T1000 (cell line): Measurements from ENCODE around the gene CDCP2.
"Not testable (repeated sequence)": the region's sequence is repeated elsewhere in the genome, so short reads cannot be mapped to it uniquely, and the experiment has no call there.

Source experiments
- DNase-seq: peaks from one replicate; lab custom pipeline; 2025; ENCODE audit warnings: mixed read lengths; lab: John Stamatoyannopoulos, UW

The CDCP2 gene

DNA sequence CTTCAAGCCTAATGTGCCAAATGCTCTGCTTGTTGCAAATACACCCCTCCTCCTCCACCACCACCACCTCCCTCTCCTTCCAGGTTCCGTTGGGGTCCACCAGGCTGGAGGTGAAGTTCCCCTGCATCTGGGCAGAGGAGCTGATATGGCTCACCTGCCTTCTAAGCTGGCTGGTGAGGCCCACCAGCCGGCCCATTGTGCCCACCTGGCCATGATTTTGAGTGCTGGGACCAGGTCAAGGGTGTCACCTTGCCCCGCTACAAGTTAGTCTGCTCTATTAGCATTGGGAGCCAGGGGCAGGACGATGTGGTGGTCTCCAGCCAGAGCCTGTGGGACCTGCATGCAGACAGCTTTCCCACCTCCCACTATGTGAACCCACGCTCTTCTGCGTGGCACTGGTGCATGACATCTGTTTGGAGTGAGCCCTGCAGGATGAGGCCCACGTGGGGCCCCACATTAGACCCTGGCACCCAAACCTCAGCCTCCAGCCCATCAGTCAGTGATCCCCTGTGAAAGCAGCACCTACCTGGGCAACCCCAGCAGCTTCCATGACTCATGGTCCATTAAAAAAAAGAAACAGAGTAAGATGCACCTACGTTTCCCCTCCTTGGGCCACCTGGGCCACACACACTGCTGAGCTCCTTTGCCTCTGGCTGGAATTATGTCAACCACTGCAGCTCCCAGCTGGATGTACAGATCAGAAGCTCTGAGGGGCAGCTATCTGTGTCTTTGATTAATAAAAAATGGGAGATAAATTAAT is 15.6 kb upstream of the CDCP2 start:
- no peak for DNase-seq

- DNase-seq, result peak; percentile 41
Measured at GRCh38 chr1:54167422-54168139, 14.8 kb upstream of the CDCP2 start.

DNA sequence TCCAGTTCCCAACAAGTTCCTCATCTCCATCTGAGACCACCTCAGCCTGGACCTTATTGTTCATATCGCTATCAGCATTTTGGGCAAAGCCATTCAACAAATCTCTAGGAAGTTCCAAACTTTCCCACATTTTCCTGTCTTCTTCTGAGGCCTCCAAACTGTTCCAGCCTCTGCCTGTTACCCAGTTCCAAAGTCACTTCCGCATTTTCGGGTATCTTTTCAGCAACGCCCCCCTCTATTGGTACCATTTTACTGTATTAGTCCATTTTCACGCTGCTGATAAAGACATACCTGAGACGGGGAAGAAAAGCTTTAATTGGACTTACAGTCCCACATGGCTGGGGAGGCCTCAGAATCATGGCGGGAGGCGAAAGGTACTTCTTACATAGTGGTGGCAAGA is 13.6 kb upstream of the CDCP2 start:
- not testable (repeated sequence) for DNase-seq

DNA sequence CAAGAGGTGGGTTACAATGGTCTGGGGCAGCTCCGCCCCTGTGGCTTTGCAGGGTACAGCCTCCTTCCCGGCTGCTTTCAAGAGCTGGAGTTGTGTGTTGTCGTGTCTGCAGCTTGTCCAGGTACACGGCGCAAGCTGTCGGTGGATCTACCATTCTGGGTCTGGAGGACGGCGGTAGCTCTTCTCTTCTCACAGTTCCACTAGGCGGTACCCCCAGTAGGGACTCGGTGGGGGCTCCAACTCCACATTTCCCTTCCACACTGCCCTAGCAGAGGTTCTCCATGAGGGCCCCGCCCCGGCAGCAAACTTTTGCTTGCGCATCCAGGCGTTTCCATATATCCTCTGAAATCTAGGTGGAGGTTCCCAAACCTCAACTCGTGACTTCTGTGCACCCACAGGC is 12.3 kb upstream of the CDCP2 start:
- DNase-seq, result no peak

GRCh38 chr1:54163573-54163972 is 10.8 kb upstream of the CDCP2 start:
- DNase-seq, result no peak

GRCh38 chr1:54163051-54163450 is 10.3 kb upstream of the CDCP2 start:
- no peak for DNase-seq

- no peak for DNase-seq
Measured at GRCh38 chr1:54161495-54162168, 8.8 kb upstream of the CDCP2 start.

DNA sequence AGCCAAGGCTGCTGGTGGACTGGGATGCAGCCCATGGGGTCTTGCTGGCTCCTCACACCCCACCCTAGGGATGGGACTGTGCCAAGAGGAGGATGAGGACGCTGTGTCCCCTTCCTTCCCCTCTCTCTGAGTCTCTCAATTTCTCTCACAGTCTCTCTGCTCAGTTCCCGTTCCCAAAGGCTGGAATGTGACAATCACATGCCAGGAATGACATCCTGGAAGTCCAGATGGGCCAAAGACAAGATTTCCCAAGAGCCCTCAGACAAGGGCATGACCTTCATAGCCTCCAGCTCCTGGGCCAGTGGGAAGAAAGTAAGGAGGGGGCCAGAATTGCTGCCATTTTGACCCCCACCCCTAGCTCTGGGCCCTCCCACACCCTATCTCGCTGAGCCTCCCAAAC is 7.6 kb upstream of the CDCP2 start:
- DNase-seq, result no peak

DNA sequence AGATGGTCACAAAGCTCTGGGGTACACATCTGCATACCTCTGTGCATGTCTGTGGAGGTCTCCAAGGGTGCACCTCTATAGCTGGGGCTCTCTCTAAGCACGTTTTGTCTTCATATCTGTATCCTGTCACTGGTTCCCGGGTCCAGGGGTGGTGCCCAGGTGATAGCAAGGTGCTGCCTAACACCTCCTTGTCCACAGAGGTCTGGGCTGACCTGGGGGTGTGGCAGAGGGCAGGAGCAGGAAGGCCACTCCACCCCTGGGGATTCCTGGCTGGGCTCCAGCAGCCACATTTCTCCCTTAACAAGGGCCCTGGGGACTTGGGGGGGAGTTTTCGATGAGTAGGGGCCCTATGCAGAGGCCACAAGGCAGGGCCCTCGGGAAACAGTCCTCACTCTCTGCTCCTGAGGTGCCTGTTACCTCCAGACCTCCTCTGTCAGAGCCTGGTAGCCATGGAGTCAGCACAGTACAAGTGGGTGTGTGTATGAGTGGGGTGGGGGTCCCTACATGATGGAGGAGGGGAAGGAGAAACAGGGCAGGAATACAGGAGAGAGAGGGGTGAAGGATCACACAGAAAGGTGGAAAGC is 7.0 kb upstream of the CDCP2 start:
- no peak for DNase-seq

DNA sequence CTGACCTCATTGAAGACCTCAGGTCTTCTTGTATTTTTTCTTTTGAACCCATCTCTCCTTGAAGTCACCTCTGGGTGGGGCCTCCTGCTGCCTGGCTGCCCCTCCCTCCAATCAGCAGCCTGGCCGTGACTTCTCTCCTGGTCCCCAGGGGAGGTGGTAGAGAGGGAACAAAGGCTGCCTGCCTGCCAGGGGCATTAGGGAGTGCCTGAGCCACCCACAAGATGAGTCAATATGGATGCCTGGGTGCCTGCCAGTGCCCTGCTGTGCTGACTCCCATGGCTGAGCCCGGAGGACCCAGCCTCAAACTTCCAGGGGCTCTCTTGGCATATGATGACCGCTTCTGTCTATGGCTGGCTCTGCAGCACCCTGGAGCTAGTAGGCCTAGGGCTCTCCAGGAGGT is 5.3 kb upstream of the CDCP2 start:
- DNase-seq, result peak; percentile 38

DNA sequence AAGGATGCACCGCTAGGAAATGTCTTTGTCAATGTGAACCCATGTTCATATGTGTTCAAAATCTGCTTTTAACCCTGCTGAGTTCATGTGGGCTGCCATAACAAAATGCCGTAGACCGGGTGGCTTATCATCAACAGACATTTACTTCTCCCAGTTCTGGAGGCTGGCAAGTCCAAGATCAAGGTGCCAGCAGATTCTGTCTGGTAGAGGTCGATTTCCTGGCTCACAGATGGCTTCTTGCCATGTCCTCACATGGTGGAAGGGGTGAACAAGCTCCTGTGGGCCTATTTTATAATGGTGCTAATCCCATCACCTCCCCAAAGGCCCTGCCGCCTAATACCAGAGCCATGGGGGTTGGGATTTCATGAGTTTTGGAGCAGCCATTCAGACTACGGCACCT is 4.6 kb upstream of the CDCP2 start:
- no peak for DNase-seq

GRCh38 chr1:54156986-54157385 is 4.2 kb upstream of the CDCP2 start:
- DNase-seq, result no peak

- no peak for DNase-seq
Measured at GRCh38 chr1:54156201-54156600, 3.4 kb upstream of the CDCP2 start.

GRCh38 chr1:54153535-54154439 is 987 bp upstream of the CDCP2 start:
- DNase-seq, result peak; percentile 3

DNA sequence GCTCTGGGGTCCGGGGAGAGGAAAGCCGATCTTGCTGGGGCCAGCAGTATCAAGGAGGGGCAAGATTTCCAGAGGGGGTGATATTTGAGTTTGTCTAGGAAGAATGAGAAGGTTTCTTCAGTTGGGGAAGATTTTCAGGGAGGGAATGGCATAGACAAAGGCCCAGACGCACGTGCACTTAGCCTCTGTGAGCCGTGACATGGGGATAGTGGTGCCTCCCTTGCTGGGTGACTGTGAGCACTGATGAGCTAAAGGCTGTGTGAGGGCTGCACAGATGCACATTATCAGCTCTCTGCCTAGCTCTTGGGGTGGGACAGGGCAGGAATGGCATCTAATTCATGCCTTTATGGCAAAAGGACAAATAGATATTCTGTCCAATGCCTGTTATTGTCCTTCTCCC is 1.8 kb downstream of the CDCP2 start:
- DNase-seq, result no peak

DNA sequence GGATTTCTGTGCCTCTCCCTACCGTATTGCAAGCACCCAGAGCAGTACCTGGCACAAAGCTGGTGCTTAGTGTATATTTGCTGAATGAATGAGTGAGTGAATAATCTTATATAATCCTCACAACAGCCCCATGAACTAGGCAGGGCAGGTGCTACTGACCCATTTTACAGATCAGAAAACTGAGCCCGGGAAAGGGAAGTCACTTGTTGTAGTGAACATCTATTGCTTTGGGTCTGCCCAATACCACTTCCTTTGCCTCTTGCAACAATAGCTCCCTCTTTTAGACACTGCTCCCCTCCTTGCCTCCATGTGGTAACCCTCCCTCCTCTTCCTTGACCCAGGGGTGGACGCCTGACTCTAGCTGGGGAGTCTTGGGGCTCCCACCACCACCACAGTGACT is 3.1 kb downstream of the CDCP2 start:
- no peak for DNase-seq

- no peak for DNase-seq
Measured at GRCh38 chr1:54144366-54144765, 8.4 kb downstream of the CDCP2 start.

GRCh38 chr1:54142146-54142900 is 10.5 kb downstream of the CDCP2 start:
- no peak for DNase-seq

GRCh38 chr1:54139711-54140110 is 13.1 kb downstream of the CDCP2 start:
- DNase-seq, result no peak

DNA sequence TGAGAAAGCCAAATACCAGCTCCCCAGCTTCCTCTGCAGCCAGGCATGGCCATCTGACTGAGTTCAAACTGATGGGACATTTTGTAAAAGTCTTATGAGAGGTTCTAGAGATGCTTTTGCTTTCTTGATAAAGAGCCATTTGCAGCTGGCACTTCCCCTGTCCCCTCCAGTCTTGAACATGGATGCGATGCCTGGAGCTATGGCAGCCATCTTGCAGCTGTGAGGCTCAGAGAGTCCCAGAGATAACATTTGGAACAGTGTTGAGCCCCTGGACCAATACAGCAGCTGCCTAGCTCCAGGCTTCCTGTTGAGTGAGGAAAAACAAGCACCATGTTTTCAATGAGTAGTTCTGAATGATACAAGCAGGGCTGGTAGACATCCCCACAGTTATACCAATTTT is 13.8 kb downstream of the CDCP2 start:
- no peak for DNase-seq

DNA sequence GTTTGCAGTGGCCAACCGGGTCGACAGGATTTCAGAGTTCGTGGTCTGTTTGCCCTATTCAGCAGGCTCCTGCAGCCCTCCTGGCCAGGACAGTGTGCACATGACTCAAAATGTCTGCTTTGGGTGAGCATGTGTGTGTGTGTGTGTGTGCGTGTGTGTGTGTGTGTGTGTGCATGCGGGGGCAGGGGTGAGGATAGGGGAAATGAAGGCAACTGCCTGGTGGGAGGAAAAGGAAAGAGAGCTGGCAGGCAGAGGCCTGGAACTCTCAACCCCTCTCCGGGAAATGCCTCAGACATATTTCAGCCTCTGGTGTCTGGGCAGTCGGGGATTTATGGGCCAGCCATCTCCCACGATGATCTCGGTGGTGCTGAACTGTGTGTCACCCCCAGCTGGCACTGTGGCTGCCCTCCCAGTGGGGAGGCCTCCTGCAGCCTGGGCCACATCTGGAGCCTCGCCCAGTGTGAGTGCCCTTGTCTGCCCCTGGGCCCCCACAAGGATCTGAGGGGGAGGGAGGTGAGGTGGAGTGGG is 15.2 kb downstream of the CDCP2 start:
- DNase-seq, result peak; percentile 42
